ENCODE measurements around the gene GIT2. TPM values are rescaled to one million over a fixed set of nuclear protein-coding genes. Genes with fewer than 3 reads are reported as not detected.
A peak's percentile ranks its signal among the peaks of the same experiment; 100 is the strongest.

Gene GIT2
- total and polyA plus RNA-seq, 2 of the 8 experiments (the other 6 are each of a cell fraction or from before 2014, with no cell fraction given) = 9.6 to 20.7 TPM

GRCh38 chr12:110012137-110012536, 16.0 kb upstream of the GIT2 start:
- no peak overlapping the region for H2AFZ ChIP-seq (ENCODE audit: low read length)
- no peak overlapping the region for H4K5ac ChIP-seq (ENCODE audit: insufficient read length, low read depth, low read length)
- no peak overlapping the region for H2BK12ac ChIP-seq (ENCODE audit: low read depth, low read length)
- no peak for FAIRE-seq
- H2BK120ac ChIP-seq (replicated peaks; ENCODE audit: low read depth, low read length) = no peak overlapping the region
- POLR2A ChIA-PET (ENCODE audit: partially characterized antibody) = no interaction called here
- H3K4me2 ChIP-seq (ENCODE audit: insufficient read depth in 1 of 2, low read depth in 2 of 2, low read length in 2 of 2) = no peak overlapping the region
- H2AK5ac ChIP-seq (ENCODE audit: low read depth, low read length) = no peak overlapping the region
- 89% methylated on average over 6 of the region's 6 CpGs; no CpG with 5 or more reads in 1 of the 2 experiments for WGBS, 2 experiments (ENCODE audit: extremely low coverage in 1 of 2, insufficient coverage in 1 of 2, insufficient read length in 1 of 2, insufficient replicate concordance in 2 of 2, low coverage in 1 of 2, low lambda C conversion rate in 2 of 2, missing lambda C conversion rate in 1 of 2)
- no peaks in the 10 kb centered on the region for H3K79me2 ChIP-seq (ENCODE audit: control insufficient read depth in 1 of 2, insufficient read depth in 2 of 2, low read length in 2 of 2)
- no peak overlapping the region for H2BK20ac ChIP-seq (ENCODE audit: low read length)
- no peaks in the 10 kb centered on the region for H4K20me1 ChIP-seq (replicated peaks in 1 of 2; ENCODE audit: control insufficient read depth in 1 of 2, insufficient read depth in 2 of 2, low read length in 2 of 2)
- no peak overlapping the region for H2BK5ac ChIP-seq (ENCODE audit: low read depth, low read length)
- H3K4me1 ChIP-seq (replicated peaks in 1 of 4; ENCODE audit: control insufficient read depth in 3 of 4, insufficient read depth in 4 of 4, low read length in 3 of 4) = no peaks in the 10 kb centered on the region
- H3K9me3 ChIP-seq (ENCODE audit: insufficient read depth in 2 of 2, low read depth in 1 of 2, low read length in 1 of 2) = no peaks in the 10 kb centered on the region
- no peak overlapping the region for H3K18ac ChIP-seq (ENCODE audit: extremely low read depth, low read length)
- no peak overlapping the region for H3K56ac ChIP-seq (replicated peaks; ENCODE audit: insufficient read length, low read depth, low read length)
- no peak for DNase-seq (ENCODE audit: low read depth in 1 of 2, low spot score in 2 of 2)
- CTCF ChIA-PET (ENCODE audit: partially characterized antibody) = interaction anchor here (1.0 kb wide), 1 partner anchor 9 kb away, joined by 3 read pairs; no protein-coding TSS in a partner anchor
- H3K9ac ChIP-seq (replicated peaks in 1 of 4; ENCODE audit: extremely low read depth in 1 of 4, low read depth in 3 of 4, low read length in 3 of 4) = no peak overlapping the region
- no peak overlapping the region for H2BK15ac ChIP-seq (ENCODE audit: low read length)
- H3K27me3 ChIP-seq (replicated peaks in 1 of 4; ENCODE audit: control insufficient read depth in 3 of 4, extremely low read depth in 1 of 4, insufficient read depth in 3 of 4, low read length in 3 of 4) = no peaks in the 10 kb centered on the region
- no peak overlapping the region for H3K4me3 ChIP-seq (ENCODE audit: extremely low read depth in 1 of 4, insufficient read depth in 2 of 4, low read depth in 3 of 4, low read length in 4 of 4)
- H3K23me2 ChIP-seq (ENCODE audit: low read depth, low read length) = no peaks in the 10 kb centered on the region
- no peak overlapping the region for H3K14ac ChIP-seq (ENCODE audit: insufficient read length)
- no peak overlapping the region for H3K4ac ChIP-seq (replicated peaks; ENCODE audit: insufficient read length, low read depth, low read length)
- no peak for TF ChIP-seq MAX (IDR thresholded peaks at IDR 0.05)
- no peak for TF ChIP-seq BRCA1 (IDR thresholded peaks at IDR 0.05; ENCODE audit: low read depth, low read length)
- TF ChIP-seq CEBPB (IDR thresholded peaks at IDR 0.05; ENCODE audit: low read depth, low read length) = peak; percentile 69; the same call in 1 of the 2 replicates
- no peak for TF ChIP-seq KDM5A (IDR thresholded peaks at IDR 0.05; ENCODE audit: low read length)
- TF ChIP-seq HDAC6 (IDR thresholded peaks at IDR 0.05; ENCODE audit: low read depth, low read length) = no peak
- H3K27ac ChIP-seq (ENCODE audit: low read depth, low read length) = no peak overlapping the region
- H4K8ac ChIP-seq (ENCODE audit: extremely low read depth, insufficient read depth, low read length) = no peak overlapping the region
- no peaks in the 10 kb centered on the region for H3K36me3 ChIP-seq (ENCODE audit: control insufficient read depth in 2 of 4, insufficient read depth in 4 of 4, low read length in 3 of 4)
- H3K23ac ChIP-seq (ENCODE audit: insufficient read length) = no peak overlapping the region
- no peak overlapping the region for H4K91ac ChIP-seq (replicated peaks; ENCODE audit: insufficient read length, low read length)
- no peaks in the 10 kb centered on the region for H3K79me1 ChIP-seq (ENCODE audit: low read depth, low read length)
